ENCODE results near the gene AMHR2.

GRCh38 chr12:53383258-53383657 is 40.4 kb upstream of the AMHR2 start:
- no peak for TF ChIP-seq CTCF (IDR thresholded peaks at IDR 0.05)
- TF ChIP-seq POLR2A (IDR thresholded peaks at IDR 0.05) = no peak
